GM12878 (cell line): ENCODE measurements around the gene CORO7. TPM values are rescaled to one million over a fixed set of nuclear protein-coding genes. Genes with fewer than 3 reads are reported as not detected.

ENCODE experiments used
- ATAC-seq: fragments of 200-7000 bp; cut with Tn5 transposase; 3 replicates; pipeline ENCODE4 v1.9.1; 2020; ENCODE audit warnings: mild to moderate bottlenecking, moderate library complexity
- BruUV-seq: library from RNA; stranded (reverse); fragments of 400-500 nt; replicated peaks from 2 replicates; lab custom pipeline; 2021; lab: Mats Ljungman, UMichigan
- CTCF ChIA-PET: fragments of 300-600 bp; sonication (Branson Sonifier 250); formaldehyde crosslinking; extraction: SDS; loops from one replicate; lab custom pipeline; 2021; ENCODE audit warnings: inconsistent platforms; lab: Yijun Ruan, JAX
- POLR2A ChIA-PET: fragments of 350-600 bp; formaldehyde crosslinking; extraction: SDS; loops from one replicate; lab custom pipeline; 2021; ENCODE audit warnings: inconsistent platforms; lab: Charles Lee
- RAD21 ChIA-PET: fragments of 300-600 bp; sonication (Branson Sonifier 250); formaldehyde crosslinking; loops from one replicate; lab custom pipeline; 2023; ENCODE audit warnings: antibody characterized with exemption; ENCODE audit not compliant: unreplicated experiment; lab: Charles Lee
- SMC1A ChIA-PET: fragments of 300-600 bp; sonication (Branson Sonifier 250); formaldehyde crosslinking; loops from one replicate; lab custom pipeline; 2023; ENCODE audit not compliant: unreplicated experiment, uncharacterized antibody; lab: Charles Lee
- DNase-seq: peaks from one replicate; pipeline ENCODE4 v3.0.0-alpha.2; 2011; ENCODE audit warnings: low read depth, low spot score
- FAIRE-seq: peaks from 3 replicates; lab custom pipeline; 2011; peaks lifted over from hg19 to GRCh38; lab: Jason Lieb, UNC
- H2AFZ ChIP-seq: 2 replicates; pipeline ENCODE4 v1.6.0; 2011; ENCODE audit warnings: low read depth, low read length, control low read depth; ENCODE audit not compliant: control insufficient read depth
- H3K27ac ChIP-seq: 2 replicates; pipeline ENCODE4 v1.5.1; 2011; ENCODE audit warnings: control low read depth; ENCODE audit not compliant: control insufficient read depth, insufficient read depth
- H3K27me3 ChIP-seq, 2 experiments: replicated peaks in 1 of 2; 2 replicates each; pipeline versions ENCODE4 v1.6.0 to v1.6.1; 2011; ENCODE audit warnings: low read length in 1 of 2; ENCODE audit not compliant: control insufficient read depth in 2 of 2, insufficient read depth in 2 of 2
- H3K36me3 ChIP-seq, 2 experiments: 2 replicates each; pipeline ENCODE4 v1.5.1; 2011; ENCODE audit warnings: low read length in 1 of 2; ENCODE audit not compliant: control insufficient read depth in 2 of 2, insufficient read depth in 2 of 2
- H3K4me1 ChIP-seq: 2 replicates; pipeline ENCODE4 v1.6.1; 2011; ENCODE audit warnings: mild to moderate bottlenecking, low read length, moderate library complexity, mixed read lengths; ENCODE audit not compliant: control insufficient read depth, insufficient read depth
- H3K4me2 ChIP-seq: 2 replicates; pipeline ENCODE4 v1.6.0; 2011; ENCODE audit warnings: control low read depth; ENCODE audit not compliant: control insufficient read depth, insufficient read depth
- H3K4me3 ChIP-seq: fragments of 200-600 bp; sonication (generic); 2 replicates; pipeline ENCODE4 v1.5.1; 2016
- H3K79me2 ChIP-seq: 2 replicates; pipeline ENCODE4 v1.6.0; 2011; ENCODE audit warnings: low read length; ENCODE audit not compliant: control insufficient read depth, insufficient read depth
- H3K9ac ChIP-seq: 2 replicates; pipeline ENCODE4 v1.8.0; 2011; ENCODE audit warnings: low read length, control low read depth, mixed read lengths; ENCODE audit not compliant: control insufficient read depth, insufficient read depth
- H3K9me3 ChIP-seq: replicated peaks from 3 replicates; pipeline ENCODE4 v1.5.1; 2011; ENCODE audit warnings: mild to moderate bottlenecking, low read length; ENCODE audit not compliant: control insufficient read depth, insufficient read depth
- H4K20me1 ChIP-seq: 2 replicates; pipeline ENCODE4 v1.6.0; 2011; ENCODE audit not compliant: control insufficient read depth, insufficient read depth
- ASH2L ChIP-seq: fragments of 300-600, 200-600 bp; sonication (generic); IDR thresholded peaks from 2 replicates; pipeline ENCODE4 v1.6.1; 2017; ENCODE audit warnings: low read depth, mild to moderate bottlenecking, borderline replicate concordance
- ATF3 ChIP-seq: IDR thresholded peaks from 2 replicates; pipeline ENCODE4 v1.6.1; 2011; ENCODE audit warnings: low read depth, mild to moderate bottlenecking, low read length, moderate library complexity, borderline replicate concordance; ENCODE audit errors: extremely low read depth
- CHD4 ChIP-seq: fragments of 200-600 bp; sonication (generic); IDR thresholded peaks from 2 replicates; pipeline ENCODE4 v1.6.1; 2016; ENCODE audit warnings: mild to moderate bottlenecking
- FOS ChIP-seq: IDR thresholded peaks from 3 replicates; pipeline ENCODE4 v1.6.1; 2011; ENCODE audit warnings: borderline replicate concordance; ENCODE audit not compliant: insufficient read length; ENCODE audit errors: extremely low read depth
- MYB ChIP-seq: fragments of 150-350 bp; IDR thresholded peaks from 2 replicates; pipeline ENCODE4 v1.6.1; 2014; ENCODE audit warnings: mild to moderate bottlenecking, low read depth, low read length, borderline replicate concordance
- PAX8 ChIP-seq: fragments of 450-650 bp; IDR thresholded peaks from 2 replicates; pipeline ENCODE4 v1.6.1; 2017; ENCODE audit warnings: mild to moderate bottlenecking, moderate library complexity
- REST ChIP-seq: IDR thresholded peaks from 2 replicates; pipeline ENCODE4 v1.6.1; 2012; ENCODE audit warnings: mild to moderate bottlenecking, low read depth, low read length
- SRF ChIP-seq, 2 experiments: IDR thresholded peaks; 2 replicates each; pipeline ENCODE4 v1.6.1; 2011; ENCODE audit warnings: low read depth in 2 of 2, low read length in 2 of 2, mild to moderate bottlenecking in 1 of 2, moderate library complexity in 1 of 2
- TARDBP ChIP-seq: IDR thresholded peaks from 2 replicates; pipeline ENCODE4 v1.6.1; 2016; ENCODE audit warnings: borderline replicate concordance
- ZNF687 ChIP-seq: fragments of 450-650 bp; IDR thresholded peaks from 2 replicates; pipeline ENCODE4 v1.6.1; 2017; ENCODE audit warnings: mild to moderate bottlenecking, moderate library complexity
- ZSCAN29 ChIP-seq: fragments of 450-650 bp; IDR thresholded peaks from 2 replicates; pipeline ENCODE4 v1.6.1; 2017; ENCODE audit warnings: mild to moderate bottlenecking, moderate library complexity
- ZZZ3 ChIP-seq: IDR thresholded peaks from 2 replicates; pipeline ENCODE4 v1.6.1; 2011; ENCODE audit warnings: low read depth; ENCODE audit not compliant: control insufficient read depth, insufficient read length
- WGBS: methylation state at CpG from one replicate; pipeline ENCODE4 v1.1.6; 2016; ENCODE audit warnings: low lambda C conversion rate; ENCODE audit not compliant: insufficient replicate concordance, insufficient coverage; ENCODE audit errors: missing lambda C conversion rate; 5-methylcytosine and 5-hydroxymethylcytosine counted together
- in situ Hi-C: fragments of 300-500 bp; cut with MboI; formaldehyde crosslinking; loops from 9 replicates; pipeline ENCODE4 v1.14.3; 2018; ENCODE audit warnings: mixed read lengths
- intact Hi-C: fragments of 100-400 bp; cut with micrococcal nuclease; formaldehyde crosslinking; loops from one replicate; pipeline ENCODE4 v1.14.2; 2022; ENCODE audit not compliant: unreplicated experiment
- polyA plus RNA-seq, 11 experiments: library from polyadenylated mRNA; depleted of rRNA in 4 of 11; unstranded in 6 of 11; stranded (reverse) in 5 of 11; fragments of >200 nt; fragmentation: Nextera tagmentation in 4 of 11; fragmentation: Illumina TruSeq in 1 of 11; extraction: Ambion mirVana in 4 of 11; extraction: Trizol in 1 of 11; gene quantifications; 1 replicate in 1 of 11; 2 replicates in 10 of 11; pipeline versions ENCODE4 v1.2.1 to v1.2.3, GENCODE V29; 2011 to 2016; ENCODE audit warnings: inconsistent platforms in 2 of 11, missing spikeins in 2 of 11, low read depth in 1 of 11
- total RNA-seq, 4 experiments: library from RNA; depleted of rRNA in 3 of 4; stranded (reverse); fragments of >200 nt in 3 of 4; fragmentation: Illumina TruSeq in 1 of 4; extraction: Trizol in 1 of 4; gene quantifications; 2 replicates each; pipeline versions ENCODE4 v1.2.1 to v1.2.3, GENCODE V29; 2013 to 2021
- TF ChIP-seq, protein P1 (sequence below): fragments of 450-650 bp; IDR thresholded peaks from 2 replicates; pipeline ENCODE4 v1.6.1; 2016; ENCODE audit warnings: mild to moderate bottlenecking

CORO7 gene
- total and polyA plus RNA-seq, 10 of the 15 experiments (the other 5 are each of a cell fraction or from before 2014, with no cell fraction given): 0.64 to 89.2 (median 43.7) TPM

GRCh38 chr16:4322121-4323052 is 94.0 kb downstream of the CORO7 start:
- no TSS peak for BruUV-seq
- in situ Hi-C loops: no loop called here
- TF ChIP-seq PAX8 (no peak), ZSCAN29 (no peak), ASH2L (no peak), ZNF687 (no peak), FOS (no peak), CHD4 (no peak), SRF (IDR thresholded peaks at IDR 0.05; ENCODE audit: low read depth in 2 of 2, low read length in 2 of 2) (no peak), MYB (no peak), ZZZ3 (no peak), ATF3 (no peak), TARDBP (no peak), REST (no peak)
- TF ChIP-seq, protein P1, sequence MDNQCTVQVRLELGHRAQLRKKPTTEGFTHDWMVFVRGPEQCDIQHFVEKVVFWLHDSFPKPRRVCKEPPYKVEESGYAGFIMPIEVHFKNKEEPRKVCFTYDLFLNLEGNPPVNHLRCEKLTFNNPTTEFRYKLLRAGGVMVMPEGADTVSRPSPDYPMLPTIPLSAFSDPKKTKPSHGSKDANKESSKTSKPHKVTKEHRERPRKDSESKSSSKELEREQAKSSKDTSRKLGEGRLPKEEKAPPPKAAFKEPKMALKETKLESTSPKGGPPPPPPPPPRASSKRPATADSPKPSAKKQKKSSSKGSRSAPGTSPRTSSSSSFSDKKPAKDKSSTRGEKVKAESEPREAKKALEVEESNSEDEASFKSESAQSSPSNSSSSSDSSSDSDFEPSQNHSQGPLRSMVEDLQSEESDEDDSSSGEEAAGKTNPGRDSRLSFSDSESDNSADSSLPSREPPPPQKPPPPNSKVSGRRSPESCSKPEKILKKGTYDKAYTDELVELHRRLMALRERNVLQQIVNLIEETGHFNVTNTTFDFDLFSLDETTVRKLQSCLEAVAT: no peak

More at GRCh38 chr16:4322121-4323052, 94.0 kb downstream of the CORO7 start:
- no peak overlapping the region for H2AFZ ChIP-seq
- 45% methylated on average over 21 of the region's 30 CpGs for WGBS
- CTCF ChIA-PET: interaction anchor here (1.3 to 12.1 kb wide), 3 partner anchors 12 to 69 kb away, joined by 3 to 145 read pairs (median 140); no protein-coding TSS in a partner anchor
- FAIRE-seq: no peak
- POLR2A ChIA-PET: interaction anchor here (0.6 kb wide), 1 partner anchor 263 kb away, joined by 5 read pairs; no protein-coding TSS in a partner anchor
- no peaks in the 10 kb centered on the region for H3K79me2 ChIP-seq
- ATAC-seq: no peak
- H3K9me3 ChIP-seq: no peaks in the 10 kb centered on the region
- H3K4me1 ChIP-seq: peaks cover 14% of the 10 kb centered on the region
- no peak overlapping the region for H3K4me3 ChIP-seq
- SMC1A ChIA-PET: no interaction called here
- H3K27ac ChIP-seq: no peak overlapping the region
- no peak overlapping the region for H3K9ac ChIP-seq
- H4K20me1 ChIP-seq: no peaks in the 10 kb centered on the region
- no peak for DNase-seq
- no peaks in the 10 kb centered on the region for H3K36me3 ChIP-seq
- RAD21 ChIA-PET: no interaction called here
- no peak overlapping the region for H3K4me2 ChIP-seq
- intact Hi-C loops: no loop called here
- no peaks in the 10 kb centered on the region for H3K27me3 ChIP-seq
